OCI-M1 (cell line): Measurements from ENCODE around the gene POU2AF3.
"Not testable (repeated sequence)": the region's sequence is repeated elsewhere in the genome, so short reads cannot be mapped to it uniquely, and the experiment has no call there.

Experiments used
- DNase-seq: peaks from one replicate; lab custom pipeline; 2025; lab: John Stamatoyannopoulos, UW

POU2AF3 gene

GRCh38 chr11:111298413-111299100, at the start of gene POU2AF3:
POU2AF3 (plus strand) TSS chr11:111298546; CDS start chr11:111298582, 36 bp downstream.
- DNase-seq = no peak

DNA sequence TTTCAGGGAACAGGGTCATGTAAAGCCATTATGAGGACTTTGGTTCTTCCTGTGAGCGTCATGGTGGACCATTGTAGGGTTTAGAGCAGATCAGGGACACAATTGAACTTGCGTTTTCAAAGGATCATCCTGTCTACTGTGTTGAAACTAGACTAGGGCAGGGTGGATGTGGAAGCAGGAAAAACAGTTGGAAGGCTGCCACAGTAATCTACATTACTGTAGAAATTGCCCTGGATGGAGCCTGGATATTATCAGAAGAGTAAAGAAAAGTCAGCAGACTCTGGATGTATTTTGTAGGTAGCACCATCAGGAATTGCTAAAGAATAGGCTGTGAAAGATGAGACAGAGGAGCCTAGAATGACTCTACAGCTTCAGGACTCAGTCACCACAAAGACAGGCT, 47.4 kb upstream of the POU2AF3 start:
- DNase-seq = no peak

GRCh38 chr11:111253131-111253530, 45.2 kb upstream of the POU2AF3 start:
- no peak for DNase-seq

DNA sequence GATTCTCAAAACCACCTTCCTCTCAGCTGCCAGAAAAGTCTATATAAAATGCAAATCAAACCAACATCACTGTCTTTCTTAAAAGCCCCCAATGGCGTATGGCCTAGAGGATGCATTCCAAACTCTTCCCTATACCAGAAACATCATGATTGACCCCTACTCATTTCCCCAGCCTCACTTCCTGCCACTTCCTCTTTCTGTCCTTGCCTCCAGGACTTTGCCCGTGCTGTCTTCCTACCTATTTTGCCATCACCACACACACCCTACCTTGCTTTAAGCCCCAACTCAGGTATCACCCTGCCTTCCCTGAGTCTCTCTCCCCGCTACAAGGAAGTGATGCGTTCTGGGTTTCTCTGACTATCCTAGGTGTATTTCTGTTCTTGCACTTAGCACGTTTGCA, 44.7 kb upstream of the POU2AF3 start:
- DNase-seq = no peak

GRCh38 chr11:111258046-111258445, 40.3 kb upstream of the POU2AF3 start:
- peak; percentile 12 for DNase-seq

GRCh38 chr11:111259896-111260295, 38.5 kb upstream of the POU2AF3 start:
- DNase-seq = no peak

DNA sequence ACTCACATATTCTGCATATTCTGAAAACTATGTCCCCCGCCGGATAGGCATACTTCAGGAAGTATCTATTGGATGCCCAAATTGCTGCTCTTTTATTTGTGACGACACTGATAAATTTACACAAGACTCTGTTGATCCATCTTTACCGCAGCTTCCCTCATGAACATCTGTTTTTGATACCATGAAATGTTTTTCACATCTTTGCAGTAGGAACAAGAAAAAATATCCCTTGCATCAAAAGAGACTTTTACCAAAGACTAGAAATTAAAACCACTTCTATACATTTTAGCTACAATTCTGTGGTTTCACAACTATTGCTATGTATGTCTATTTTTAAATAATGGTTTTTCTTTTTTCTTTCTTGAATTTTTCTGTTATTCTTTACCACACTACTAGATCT, 37.5 kb upstream of the POU2AF3 start:
- no peak for DNase-seq

DNA sequence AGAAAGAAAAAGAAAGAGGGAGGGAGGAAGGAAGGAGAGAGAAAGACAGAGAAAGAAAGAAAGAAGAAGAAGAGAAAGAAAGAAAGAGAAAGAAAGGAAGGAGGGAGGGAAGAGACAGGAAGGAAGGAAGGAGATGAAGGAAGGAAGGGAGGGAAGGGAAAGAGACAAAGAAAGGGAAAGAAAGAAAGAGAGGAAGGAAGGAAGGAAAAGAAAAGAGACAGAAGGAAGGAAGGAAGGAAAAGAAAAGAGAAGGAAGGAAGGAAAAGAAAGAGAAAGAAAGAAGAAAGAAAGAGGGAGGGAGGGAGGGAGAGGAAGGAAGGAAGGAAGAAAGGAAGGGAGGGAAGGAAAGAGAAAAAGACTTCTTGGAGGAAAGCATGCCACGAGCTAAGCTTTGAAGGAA, 33.7 kb upstream of the POU2AF3 start:
- no peak for DNase-seq

DNA sequence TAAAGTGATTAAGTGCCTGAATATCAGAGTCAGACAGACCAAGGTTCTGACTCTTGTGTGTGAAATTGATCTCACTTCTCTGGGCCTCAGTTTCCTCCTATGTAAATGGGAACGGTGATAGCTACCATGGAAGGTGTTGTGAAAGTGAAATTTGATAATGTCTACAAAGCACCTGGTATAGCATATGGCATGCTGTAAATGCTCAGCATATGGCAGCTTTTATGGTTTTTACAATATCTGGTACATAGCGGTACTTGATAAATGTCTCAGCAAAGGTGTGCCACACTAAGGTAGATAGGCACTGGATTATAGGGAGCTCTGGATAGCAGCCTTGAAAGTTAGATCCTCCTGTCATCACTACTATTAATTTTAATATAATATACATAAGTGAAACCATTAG, 32.9 kb upstream of the POU2AF3 start:
- DNase-seq = no peak

- not testable (repeated sequence) for DNase-seq
Measured at GRCh38 chr11:111268303-111268702, 30.0 kb upstream of the POU2AF3 start.

DNA sequence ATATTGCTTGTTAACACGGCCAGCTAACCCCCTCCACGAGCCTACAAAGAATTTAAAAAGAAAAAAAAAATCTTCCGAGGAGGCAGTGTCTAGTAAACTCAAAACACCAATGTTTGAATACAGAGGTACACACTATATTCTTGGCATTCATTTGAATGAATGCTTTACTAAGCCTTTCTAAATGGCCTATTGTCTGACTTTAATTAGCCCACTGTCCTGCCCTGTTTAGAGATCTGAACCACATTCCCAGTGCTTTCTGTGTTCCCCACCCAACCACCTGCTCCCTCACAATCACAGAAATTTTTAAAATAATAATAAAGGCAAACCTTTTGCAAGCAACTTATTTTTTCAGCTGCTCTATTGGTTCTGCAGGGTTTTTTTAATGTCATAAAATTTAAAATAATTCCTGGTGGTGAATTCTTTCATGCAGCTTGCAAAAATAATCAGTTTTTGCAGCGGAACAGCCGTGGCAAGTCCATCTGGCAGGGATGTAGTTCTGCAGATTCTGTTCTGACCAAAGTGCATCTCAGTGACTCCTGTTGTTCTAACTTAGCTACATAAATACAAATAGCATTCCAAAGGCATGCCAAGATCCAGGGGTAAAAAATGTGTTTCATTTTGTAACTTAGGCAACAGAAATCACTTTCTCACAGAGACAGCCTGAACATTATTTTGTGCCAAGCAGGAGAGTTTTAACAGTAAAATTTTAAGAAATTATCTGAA, 29.0 kb upstream of the POU2AF3 start:
- DNase-seq = no peak

- no peak for DNase-seq
Measured at GRCh38 chr11:111272420-111272819, 25.9 kb upstream of the POU2AF3 start.

DNA sequence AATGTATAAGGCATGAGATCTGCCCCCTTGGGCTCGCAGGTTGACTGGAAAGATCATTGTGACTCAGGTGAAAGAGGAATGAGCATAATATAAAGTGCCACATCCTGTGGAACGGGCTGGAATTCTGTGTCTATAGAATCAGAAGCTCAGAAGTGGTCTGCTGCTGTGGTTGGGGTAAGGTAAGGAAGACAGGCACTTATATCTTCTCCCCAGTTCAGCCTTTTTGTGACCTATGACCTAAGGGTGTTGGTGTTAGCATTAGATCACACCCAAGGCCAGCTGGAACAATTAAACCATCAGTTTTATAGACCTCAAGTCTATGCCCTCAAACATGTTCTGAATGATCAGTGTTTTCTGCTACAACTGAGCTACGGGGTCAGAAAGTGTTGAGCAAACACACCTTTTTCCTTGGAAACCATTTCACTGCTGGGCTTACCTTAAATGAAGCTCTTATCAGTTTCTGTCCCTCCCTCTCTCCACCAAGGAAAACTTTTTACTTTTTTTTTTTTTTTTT, 15.7 kb upstream of the POU2AF3 start:
- no peak for DNase-seq

- no peak for DNase-seq
Measured at GRCh38 chr11:111283945-111284481, 14.3 kb upstream of the POU2AF3 start.

DNA sequence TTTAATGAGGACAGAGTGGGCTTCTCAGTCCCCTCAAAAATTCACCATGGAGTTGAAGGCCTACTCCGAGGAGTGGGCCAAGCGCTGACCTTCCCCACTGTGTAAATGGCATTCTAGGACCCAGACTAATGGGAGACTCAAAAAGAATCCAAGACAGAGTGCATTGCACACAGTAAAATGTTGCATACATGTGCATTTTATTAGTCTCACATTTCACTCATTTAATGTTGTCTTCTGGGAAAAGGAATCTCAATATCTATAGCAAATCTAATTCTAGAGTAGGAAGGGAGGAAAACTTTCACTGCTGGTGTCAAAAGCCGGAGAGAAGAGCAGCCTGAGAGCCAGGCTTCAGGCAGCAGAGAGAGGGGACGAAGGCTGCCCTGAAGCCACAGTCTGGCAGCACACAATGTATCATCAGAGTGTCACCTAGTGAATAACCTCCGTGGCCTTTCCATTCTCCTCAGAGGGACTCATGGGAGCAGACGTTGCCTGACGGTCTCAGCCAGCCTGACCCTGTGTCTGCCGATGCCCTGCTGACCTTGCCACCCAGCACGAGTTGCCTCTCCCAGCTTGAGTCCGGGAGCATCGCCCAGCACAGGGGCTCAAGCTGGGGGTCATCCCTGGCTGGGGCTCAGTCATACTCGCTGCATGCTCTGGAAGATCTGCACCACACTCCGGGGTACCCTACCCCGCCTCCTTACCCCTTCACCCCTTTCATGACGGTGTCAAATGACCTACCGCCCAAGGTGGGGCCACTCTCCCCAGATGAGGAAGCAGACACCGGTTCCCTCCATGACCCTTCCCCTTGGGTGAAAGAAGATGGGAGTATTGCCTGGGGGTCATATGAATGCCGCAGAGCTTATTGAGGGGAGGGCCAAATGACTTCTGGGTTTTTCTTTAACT, 12.9 kb upstream of the POU2AF3 start:
- no peak for DNase-seq

- no peak for DNase-seq
Measured at GRCh38 chr11:111291764-111292163, 6.6 kb upstream of the POU2AF3 start.

GRCh38 chr11:111292408-111292807, 5.9 kb upstream of the POU2AF3 start:
- DNase-seq = not testable (repeated sequence)

DNA sequence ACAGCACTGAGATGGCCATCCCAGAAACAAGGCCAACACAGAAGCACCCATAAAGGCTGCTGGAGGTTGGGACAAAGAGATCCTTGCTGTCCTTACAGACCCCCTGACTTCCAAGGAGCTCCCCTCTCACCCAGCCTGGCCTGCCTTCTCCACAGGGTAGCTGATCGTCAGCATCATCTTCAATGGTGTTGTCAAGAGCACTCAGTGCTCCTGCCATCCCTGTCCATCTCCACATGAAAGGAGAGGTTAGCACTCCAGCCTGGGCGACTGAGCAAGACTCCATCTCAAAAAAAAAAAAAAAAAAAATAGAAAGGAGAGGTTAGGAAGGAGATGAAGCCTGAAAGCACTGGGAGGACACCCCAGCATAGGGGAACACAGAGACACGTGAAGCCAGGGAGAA, 2.1 kb upstream of the POU2AF3 start:
- DNase-seq = no peak

DNA sequence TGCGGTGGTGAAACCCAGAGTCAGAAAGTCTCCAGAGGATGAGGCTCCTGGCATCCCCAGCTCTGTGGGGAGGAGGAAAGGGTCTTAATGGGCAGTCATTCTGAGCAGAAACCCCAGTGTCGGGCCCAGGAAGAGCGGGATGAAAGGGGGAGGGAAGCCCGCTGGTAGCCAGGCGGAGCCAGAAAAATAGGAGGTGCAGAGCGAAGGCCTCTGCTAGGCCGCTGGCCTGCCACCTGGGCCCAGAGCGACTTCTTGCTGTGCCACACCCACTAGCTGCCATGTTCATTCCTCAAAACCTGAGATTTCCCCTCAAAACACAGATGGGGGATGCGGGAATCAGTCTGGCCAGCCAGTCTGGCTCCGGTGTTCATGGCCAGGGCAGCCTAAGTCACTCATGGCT, 650 bp upstream of the POU2AF3 start:
- no peak for DNase-seq

DNA sequence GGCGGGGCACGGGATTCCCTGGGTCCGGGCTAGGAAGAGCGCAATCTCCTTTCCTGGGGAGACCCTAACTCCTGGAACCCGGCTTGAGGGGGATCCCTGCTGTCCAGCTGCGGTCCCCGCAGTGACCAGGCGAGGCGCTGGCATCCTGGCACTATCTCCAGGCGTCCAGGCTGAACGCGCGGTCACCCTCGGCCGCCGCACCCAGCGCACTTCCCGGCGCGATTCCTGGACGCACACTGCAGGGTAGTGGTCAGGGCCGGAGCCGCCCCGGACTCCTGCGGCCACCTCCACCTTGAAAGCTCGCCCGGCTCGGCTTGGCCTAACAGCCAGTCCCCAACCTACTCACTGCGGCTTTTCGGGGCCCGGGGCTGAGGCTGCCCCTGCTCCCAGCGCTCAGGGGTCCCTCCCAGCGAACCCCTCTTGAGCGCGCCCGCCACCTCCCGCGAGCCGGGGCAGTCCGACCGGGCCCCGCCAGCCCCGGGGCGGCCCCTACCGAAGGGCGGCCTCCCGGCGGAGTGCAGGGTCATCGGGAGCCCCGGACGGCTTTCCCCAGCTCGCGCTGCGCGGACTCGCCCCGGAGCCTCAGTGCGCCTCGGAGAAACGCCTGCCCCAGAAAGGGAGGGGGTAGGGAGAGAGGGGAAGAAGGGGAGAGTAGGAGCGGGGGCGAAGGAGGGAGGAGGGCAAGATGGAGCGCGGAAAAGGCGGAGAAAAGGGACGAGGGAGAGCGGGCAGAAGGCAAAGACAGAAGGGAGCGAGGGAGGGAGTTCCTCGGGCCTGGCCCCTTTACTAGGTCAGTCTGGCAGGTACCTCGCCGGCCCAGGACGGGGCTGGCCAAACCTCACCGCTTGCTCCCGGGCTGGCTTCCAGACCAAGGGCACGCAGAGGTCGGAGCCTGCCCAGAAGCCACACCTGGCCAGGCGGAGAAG, 1.0 kb downstream of the POU2AF3 start:
- DNase-seq = no peak

DNA sequence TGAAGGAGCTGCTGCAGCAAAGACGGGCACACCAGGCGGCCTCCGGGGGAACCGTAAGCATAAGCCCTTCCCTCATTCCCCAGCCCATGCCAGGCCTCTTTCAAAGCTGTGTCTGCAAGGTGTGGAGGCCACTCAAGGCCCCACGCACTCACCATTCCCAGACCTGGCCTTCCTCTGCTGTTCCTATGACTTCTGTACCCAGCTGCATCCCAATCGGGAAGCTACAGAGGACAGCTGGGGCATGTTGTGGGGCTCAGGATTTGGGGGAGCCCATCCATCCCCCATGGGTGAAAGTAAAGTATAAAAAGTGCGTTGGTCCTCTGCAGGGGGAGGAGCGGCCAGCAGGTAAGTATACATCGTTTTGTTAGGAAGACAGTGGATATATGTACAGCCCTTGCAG, 2.2 kb downstream of the POU2AF3 start:
- DNase-seq = no peak
